Activated CD4-positive, alpha-beta memory T cell treated with anti-CD3 and anti-CD28 coated beads, Interleukin-2, amount 10 ng/mL, durations not matched to agents 7 days and 5 days (primary cell): Measurements from ENCODE around the gene GKAP1. TPM values are rescaled to one million over a fixed set of nuclear protein-coding genes. Genes with fewer than 3 reads are reported as not detected.
"Not testable (repeated sequence)": the region's sequence is repeated elsewhere in the genome, so short reads cannot be mapped to it uniquely, and the experiment has no call there.

Experiments used
- CTCF ChIA-PET: fragments of 350-600 bp; sonication (Branson Sonifier 250); formaldehyde crosslinking; loops from one replicate; lab custom pipeline; 2021; ENCODE audit warnings: antibody characterized with exemption, inconsistent platforms; lab: Charles Lee
- POLR2A ChIA-PET: fragments of 350-600 bp; sonication (Branson Sonifier 250); formaldehyde crosslinking; loops from one replicate; lab custom pipeline; 2021; ENCODE audit warnings: antibody characterized with exemption; lab: Charles Lee
- DNase-seq: peaks from one replicate; pipeline ENCODE4 v3.0.0-alpha.2; 2020
- H3K27ac Mint-ChIP-seq: one replicate; pipeline ENCODE4 v1.8.0; 2021; ENCODE audit warnings: mild to moderate bottlenecking, mixed read lengths
- H3K27me3 Mint-ChIP-seq: one replicate; pipeline ENCODE4 v1.8.0; 2021; ENCODE audit warnings: mixed read lengths
- H3K36me3 Mint-ChIP-seq: one replicate; pipeline ENCODE4 v1.8.0; 2021; ENCODE audit warnings: low read depth, mixed read lengths
- H3K4me1 Mint-ChIP-seq: one replicate; pipeline ENCODE4 v1.8.0; 2021; ENCODE audit warnings: mixed read lengths
- H3K4me3 Mint-ChIP-seq: one replicate; pipeline ENCODE4 v1.8.0; 2021; ENCODE audit warnings: mild to moderate bottlenecking, mixed read lengths
- H3K9me3 Mint-ChIP-seq: one replicate; pipeline ENCODE4 v1.8.0; 2021; ENCODE audit warnings: mixed read lengths
- total RNA-seq, 2 experiments: library from RNA; stranded (reverse); gene quantifications; one replicate each; pipeline ENCODE4 v1.2.3, GENCODE V29; 2021

GKAP1 gene
- total RNA-seq, 2 experiments from 2014 or later: 3.8 to 4.3 TPM

GRCh38 chr9:83792746-83793145, 24.8 kb downstream of the GKAP1 start:
- no peak overlapping the region for H3K4me3 Mint-ChIP-seq
- H3K27me3 Mint-ChIP-seq: no peaks in the 10 kb centered on the region
- POLR2A ChIA-PET: no interaction called here
- no peak for DNase-seq
- no peaks in the 10 kb centered on the region for H3K36me3 Mint-ChIP-seq
- H3K4me1 Mint-ChIP-seq: peaks cover 5% of the 10 kb centered on the region
- CTCF ChIA-PET: no interaction called here
- H3K9me3 Mint-ChIP-seq: no peaks in the 10 kb centered on the region
- no peak overlapping the region for H3K27ac Mint-ChIP-seq

- no peaks in the 10 kb centered on the region for H3K4me1 Mint-ChIP-seq
- no peaks in the 10 kb centered on the region for H3K9me3 Mint-ChIP-seq
- no peaks in the 10 kb centered on the region for H3K27me3 Mint-ChIP-seq
- DNase-seq: no peak
- POLR2A ChIA-PET: no interaction called here
- no peak overlapping the region for H3K27ac Mint-ChIP-seq
- no peak overlapping the region for H3K4me3 Mint-ChIP-seq
- no peaks in the 10 kb centered on the region for H3K36me3 Mint-ChIP-seq
- CTCF ChIA-PET: no interaction called here
These were observed 39.4 kb downstream of the GKAP1 start for GRCh38 chr9:83778164-83778563.

GRCh38 chr9:83775932-83776331, 41.6 kb downstream of the GKAP1 start:
- no peaks in the 10 kb centered on the region for H3K4me1 Mint-ChIP-seq
- H3K36me3 Mint-ChIP-seq: no peaks in the 10 kb centered on the region
- ChIA-PET POLR2A (no interaction called here), CTCF (no interaction called here)
- H3K4me3 Mint-ChIP-seq: no peak overlapping the region
- no peaks in the 10 kb centered on the region for H3K27me3 Mint-ChIP-seq
- no peak for DNase-seq
- no peaks in the 10 kb centered on the region for H3K9me3 Mint-ChIP-seq
- H3K27ac Mint-ChIP-seq: no peak overlapping the region

- H3K27ac Mint-ChIP-seq: no peak overlapping the region
- POLR2A ChIA-PET: no interaction called here
- no peaks in the 10 kb centered on the region for H3K4me1 Mint-ChIP-seq
- no peak overlapping the region for H3K4me3 Mint-ChIP-seq
- CTCF ChIA-PET: no interaction called here
- no peaks in the 10 kb centered on the region for H3K36me3 Mint-ChIP-seq
- no peaks in the 10 kb centered on the region for H3K9me3 Mint-ChIP-seq
- H3K27me3 Mint-ChIP-seq: no peaks in the 10 kb centered on the region
- DNase-seq: no peak
These were observed 44.7 kb downstream of the GKAP1 start for GRCh38 chr9:83772860-83773259.

GRCh38 chr9:83765376-83765775, 52.2 kb downstream of the GKAP1 start:
- peaks cover 4% of the 10 kb centered on the region for H3K36me3 Mint-ChIP-seq
- ChIA-PET CTCF (no interaction called here), POLR2A (no interaction called here)
- no peaks in the 10 kb centered on the region for H3K4me1 Mint-ChIP-seq
- DNase-seq: no peak
- peaks cover 14% of the 10 kb centered on the region for H3K9me3 Mint-ChIP-seq
- no peaks in the 10 kb centered on the region for H3K27me3 Mint-ChIP-seq
- H3K4me3 Mint-ChIP-seq: no peak overlapping the region
- H3K27ac Mint-ChIP-seq: no peak overlapping the region

GRCh38 chr9:83754383-83754977, 63.1 kb downstream of the GKAP1 start:
- Mint-ChIP-seq H3K36me3 (no peaks in the 10 kb centered on the region), H3K4me3 (no peak overlapping the region), H3K27me3 (no peaks in the 10 kb centered on the region), H3K27ac (no peak overlapping the region), H3K9me3 (no peaks in the 10 kb centered on the region), H3K4me1 (no peaks in the 10 kb centered on the region)
- ChIA-PET POLR2A (no interaction called here), CTCF (no interaction called here)
- DNase-seq: no peak

GRCh38 chr9:83749706-83750105, 67.9 kb downstream of the GKAP1 start:
- Mint-ChIP-seq H3K27me3 (no peaks in the 10 kb centered on the region), H3K4me3 (no peak overlapping the region), H3K27ac (no peak overlapping the region), H3K4me1 (peaks cover 2% of the 10 kb centered on the region), H3K9me3 (no peaks in the 10 kb centered on the region), H3K36me3 (no peaks in the 10 kb centered on the region)
- ChIA-PET CTCF (interaction anchor here (0.7 kb wide), 1 partner anchor 201 kb away, joined by 4 read pairs; no protein-coding TSS in a partner anchor), POLR2A (no interaction called here)
- no peak for DNase-seq

- POLR2A ChIA-PET: no interaction called here
- Mint-ChIP-seq H3K27me3 (no peaks in the 10 kb centered on the region), H3K27ac (no peak overlapping the region), H3K4me1 (peaks cover 2% of the 10 kb centered on the region), H3K9me3 (no peaks in the 10 kb centered on the region), H3K4me3 (no peak overlapping the region), H3K36me3 (no peaks in the 10 kb centered on the region)
- CTCF ChIA-PET: no interaction called here
- DNase-seq: no peak
These were observed 73.4 kb downstream of the GKAP1 start for GRCh38 chr9:83744206-83744605.

GRCh38 chr9:83733739-83734138, 83.8 kb downstream of the GKAP1 start:
- DNase-seq: no peak
- Mint-ChIP-seq H3K4me3 (no peak overlapping the region), H3K4me1 (no peaks in the 10 kb centered on the region), H3K36me3 (no peaks in the 10 kb centered on the region), H3K9me3 (no peaks in the 10 kb centered on the region), H3K27me3 (peaks cover 9% of the 10 kb centered on the region), H3K27ac (no peak overlapping the region)
- POLR2A ChIA-PET: no interaction called here
- CTCF ChIA-PET: no interaction called here

- H3K27me3 Mint-ChIP-seq, H3K36me3 Mint-ChIP-seq, H3K9me3 Mint-ChIP-seq, DNase-seq, H3K4me3 Mint-ChIP-seq, CTCF ChIA-PET, H3K27ac Mint-ChIP-seq, POLR2A ChIA-PET, H3K4me1 Mint-ChIP-seq: not testable (repeated sequence)
These were observed 88.8 kb downstream of the GKAP1 start for GRCh38 chr9:83728591-83729368.

GRCh38 chr9:83724436-83724835, 93.1 kb downstream of the GKAP1 start:
- Mint-ChIP-seq H3K4me1 (no peaks in the 10 kb centered on the region), H3K9me3 (no peaks in the 10 kb centered on the region), H3K27me3 (no peaks in the 10 kb centered on the region), H3K4me3 (no peak overlapping the region), H3K36me3 (no peaks in the 10 kb centered on the region), H3K27ac (no peak overlapping the region)
- POLR2A ChIA-PET: interaction anchor here (0.7 kb wide), 1 partner anchor 16 kb away, joined by 3 read pairs; the partner anchor contains the start of gene UBQLN1
- CTCF ChIA-PET: no interaction called here
- no peak for DNase-seq

GRCh38 chr9:83722726-83723495, 94.7 kb downstream of the GKAP1 start:
- Mint-ChIP-seq H3K27me3 (no peaks in the 10 kb centered on the region), H3K4me1 (no peaks in the 10 kb centered on the region), H3K4me3 (no peak overlapping the region), H3K36me3 (no peaks in the 10 kb centered on the region), H3K9me3 (no peaks in the 10 kb centered on the region), H3K27ac (no peak overlapping the region)
- CTCF ChIA-PET: no interaction called here
- POLR2A ChIA-PET: interaction anchor here (0.9 kb wide), 1 partner anchor 14 kb away, joined by 4 read pairs; no protein-coding TSS in a partner anchor
- DNase-seq: no peak

- CTCF ChIA-PET: no interaction called here
- H3K4me3 Mint-ChIP-seq: no peak overlapping the region
- H3K9me3 Mint-ChIP-seq: no peaks in the 10 kb centered on the region
- no peaks in the 10 kb centered on the region for H3K27me3 Mint-ChIP-seq
- POLR2A ChIA-PET: no interaction called here
- no peaks in the 10 kb centered on the region for H3K36me3 Mint-ChIP-seq
- H3K27ac Mint-ChIP-seq: no peak overlapping the region
- no peak for DNase-seq
- H3K4me1 Mint-ChIP-seq: no peaks in the 10 kb centered on the region
These were observed 96.1 kb downstream of the GKAP1 start for GRCh38 chr9:83721509-83721908.
